DND-41 (cell line): ENCODE data around the gene SND1.

Source experiments
- ATAC-seq: fragments of 200-7000 bp; cut with Tn5 transposase; 3 replicates; pipeline ENCODE4 v1.9.1; 2021; ENCODE audit warnings: low read depth; ENCODE audit not compliant: insufficient read depth
- DNase-seq: peaks from one replicate; pipeline ENCODE4 v3.0.0-alpha.2; 2020
- H2AFZ ChIP-seq: 2 replicates; pipeline ENCODE4 v1.6.0; 2012; ENCODE audit warnings: low read depth, low read length
- H3K27ac ChIP-seq: 2 replicates; pipeline ENCODE4 v1.5.1; 2012; ENCODE audit warnings: low read length, inconsistent platforms
- H3K27me3 ChIP-seq: fragments of 200-600 bp; sonication (generic); 2 replicates; pipeline ENCODE4 v1.6.0; 2012; ENCODE audit warnings: low read length, mild to moderate bottlenecking, inconsistent platforms; ENCODE audit not compliant: insufficient read depth, poor library complexity
- H3K36me3 ChIP-seq: 2 replicates; pipeline ENCODE4 v1.5.1; 2012; ENCODE audit warnings: low read length, inconsistent platforms; ENCODE audit not compliant: insufficient read depth
- H3K4me1 ChIP-seq: 2 replicates; pipeline ENCODE4 v1.5.1; 2012; ENCODE audit warnings: mild to moderate bottlenecking, low read length; ENCODE audit not compliant: insufficient read depth
- H3K4me2 ChIP-seq: 2 replicates; pipeline ENCODE4 v1.6.0; 2012; ENCODE audit warnings: mild to moderate bottlenecking, moderate library complexity, low read length, inconsistent platforms; ENCODE audit not compliant: insufficient read depth
- H3K4me3 ChIP-seq, 2 experiments: fragments of 200-600 bp in 1 of 2; shearing (Covaris generic) in 1 of 2; 2 replicates each; pipeline ENCODE4 v1.5.1; 2012 to 2016; ENCODE audit warnings: inconsistent platforms in 2 of 2, low read length in 2 of 2, mild to moderate bottlenecking in 2 of 2, low read depth in 1 of 2, moderate library complexity in 1 of 2
- H3K79me2 ChIP-seq: 2 replicates; pipeline ENCODE4 v1.6.0; 2012; ENCODE audit warnings: low read length, inconsistent platforms; ENCODE audit not compliant: insufficient read depth
- H3K9ac ChIP-seq: 2 replicates; pipeline ENCODE4 v1.6.0; 2012; ENCODE audit warnings: low read depth, mild to moderate bottlenecking, inconsistent platforms, low read length, moderate library complexity
- H3K9me3 ChIP-seq: 2 replicates; pipeline ENCODE4 v1.5.1; 2012; ENCODE audit warnings: low read length, moderate library complexity, mild to moderate bottlenecking, inconsistent platforms; ENCODE audit not compliant: insufficient read depth, severe bottlenecking
- H4K20me1 ChIP-seq: 2 replicates; pipeline ENCODE4 v1.6.0; 2012; ENCODE audit warnings: low read length; ENCODE audit not compliant: insufficient read depth
- CTCF ChIP-seq: IDR thresholded peaks from 2 replicates; pipeline ENCODE4 v1.5.1; 2012; ENCODE audit warnings: borderline replicate concordance, low read length, moderate library complexity, mild to moderate bottlenecking; ENCODE audit not compliant: poor library complexity, severe bottlenecking; ENCODE audit errors: extremely low read depth
- EZH2 ChIP-seq: IDR thresholded peaks from 3 replicates; pipeline ENCODE4 v1.6.1; 2012; ENCODE audit warnings: borderline replicate concordance, low read depth, mild to moderate bottlenecking, moderate library complexity, low read length, inconsistent platforms; ENCODE audit not compliant: severe bottlenecking

The SND1 gene

DNA sequence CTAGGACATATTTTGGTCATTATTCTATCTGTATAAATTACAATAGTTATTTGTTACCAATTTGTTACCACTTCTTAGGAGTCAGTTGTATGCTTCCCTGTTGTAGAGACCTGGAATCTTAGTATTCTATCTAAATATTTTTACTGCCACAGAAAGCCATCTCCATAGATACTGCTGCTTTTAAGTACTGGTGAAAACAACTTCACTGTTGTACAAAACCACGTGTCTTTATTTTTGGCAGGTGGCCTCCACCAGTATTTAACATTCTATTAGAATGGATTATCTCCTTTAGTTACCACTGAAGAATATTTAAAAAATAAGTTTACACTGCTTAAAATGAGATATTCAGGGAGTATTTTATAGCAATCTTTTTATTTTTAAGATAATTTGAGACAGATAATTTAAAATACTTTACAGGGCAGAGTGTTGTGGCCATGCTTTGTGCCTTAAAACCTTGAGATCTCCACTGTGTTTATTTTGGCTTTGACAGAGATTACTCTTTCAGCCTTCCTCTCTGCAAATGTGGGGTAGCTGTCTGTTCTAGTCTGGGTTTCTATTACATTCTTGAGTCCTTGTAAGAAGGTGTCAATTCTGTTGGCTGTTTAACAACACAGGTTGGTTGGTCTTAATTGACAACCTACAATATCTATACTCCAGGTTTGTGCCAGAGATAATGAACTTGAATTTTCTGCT lies 193.7 kb downstream of the SND1 start:
- TF ChIP-seq EZH2 (no peak), CTCF (no peak)
- H2AFZ ChIP-seq = no peak overlapping the region
- no peaks in the 10 kb centered on the region for H3K27me3 ChIP-seq
- H4K20me1 ChIP-seq = peaks cover 15% of the 10 kb centered on the region; the same call in 1 of the 2 replicates
- H3K9ac ChIP-seq = no peak overlapping the region
- no peak for ATAC-seq
- no peaks in the 10 kb centered on the region for H3K79me2 ChIP-seq
- DNase-seq = no peak
- H3K4me1 ChIP-seq = no peaks in the 10 kb centered on the region
- no peak overlapping the region for H3K27ac ChIP-seq
- no peaks in the 10 kb centered on the region for H3K9me3 ChIP-seq
- no peak overlapping the region for H3K4me3 ChIP-seq
- H3K4me2 ChIP-seq = no peak overlapping the region
- peaks cover 40% of the 10 kb centered on the region; the same call in 1 of the 2 replicates for H3K36me3 ChIP-seq

GRCh38 chr7:127847641-127848040 lies 195.6 kb downstream of the SND1 start:
- TF ChIP-seq EZH2 = no peak
- TF ChIP-seq CTCF = no peak
- H3K9ac ChIP-seq = no peak overlapping the region
- H3K4me2 ChIP-seq = no peak overlapping the region
- H3K79me2 ChIP-seq = no peaks in the 10 kb centered on the region
- no peaks in the 10 kb centered on the region for H3K27me3 ChIP-seq
- DNase-seq (no peak), ATAC-seq (no peak)
- peaks cover 16% of the 10 kb centered on the region; the same call in 1 of the 2 replicates for H4K20me1 ChIP-seq
- no peaks in the 10 kb centered on the region for H3K4me1 ChIP-seq
- H3K9me3 ChIP-seq = no peaks in the 10 kb centered on the region
- peaks cover 43% of the 10 kb centered on the region; the same call in 1 of the 2 replicates for H3K36me3 ChIP-seq
- no peak overlapping the region for H3K27ac ChIP-seq
- no peak overlapping the region for H2AFZ ChIP-seq
- no peak overlapping the region for H3K4me3 ChIP-seq

GRCh38 chr7:127848241-127848640 lies 196.2 kb downstream of the SND1 start:
- ATAC-seq (no peak), DNase-seq (no peak)
- TF ChIP-seq EZH2 = no peak
- Histone ChIP-seq H3K4me1 (no peaks in the 10 kb centered on the region), H3K4me3 (no peak overlapping the region), H3K27ac (no peak overlapping the region), H4K20me1 (peaks cover 22% of the 10 kb centered on the region; the same call in 1 of the 2 replicates), H3K9me3 (no peaks in the 10 kb centered on the region), H2AFZ (no peak overlapping the region), H3K9ac (no peak overlapping the region), H3K4me2 (no peak overlapping the region), H3K36me3 (peaks cover 43% of the 10 kb centered on the region; the same call in 1 of the 2 replicates), H3K27me3 (no peaks in the 10 kb centered on the region), H3K79me2 (no peaks in the 10 kb centered on the region)

GRCh38 chr7:127850195-127850594 lies 198.2 kb downstream of the SND1 start:
- H3K9me3 ChIP-seq = no peaks in the 10 kb centered on the region
- DNase-seq (no peak), ATAC-seq (no peak)
- H3K4me3 ChIP-seq = no peak overlapping the region
- no peak overlapping the region for H3K4me2 ChIP-seq
- no peaks in the 10 kb centered on the region for H3K27me3 ChIP-seq
- no peak overlapping the region for H3K27ac ChIP-seq
- peaks cover 3% of the 10 kb centered on the region for H3K4me1 ChIP-seq
- H3K36me3 ChIP-seq = peaks cover 28% of the 10 kb centered on the region; the same call in 1 of the 2 replicates
- TF ChIP-seq CTCF (no peak), EZH2 (no peak)
- no peak overlapping the region for H2AFZ ChIP-seq
- H3K9ac ChIP-seq = no peak overlapping the region
- H3K79me2 ChIP-seq = no peaks in the 10 kb centered on the region
- peaks cover 41% of the 10 kb centered on the region for H4K20me1 ChIP-seq
